ENCODE data around the gene CERS6.

DNA sequence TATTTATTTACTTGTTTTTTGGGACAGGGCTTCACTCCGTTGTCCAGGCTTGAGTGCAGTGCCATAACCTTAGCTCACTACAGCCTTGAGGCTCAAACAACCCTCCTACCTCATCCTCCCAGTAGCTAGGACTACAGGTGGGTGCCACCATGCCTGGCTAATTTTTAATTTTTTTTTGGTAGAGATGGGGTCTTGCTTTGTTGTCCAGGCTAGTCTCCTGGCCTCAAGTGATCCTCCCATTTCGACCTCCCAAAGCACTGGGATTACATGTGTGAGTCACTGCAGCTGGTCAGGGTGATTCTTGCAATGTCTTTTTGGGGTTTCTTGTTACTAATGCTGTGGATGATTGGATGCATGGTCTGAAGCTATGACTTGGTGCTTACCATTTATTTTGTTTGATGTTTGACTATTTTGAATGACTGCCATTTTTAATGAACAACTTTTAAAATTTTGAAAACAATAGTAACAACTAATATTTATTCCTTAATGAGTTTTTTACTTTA is 6.5 kb downstream of the CERS6 start:
- TF ChIP-seq CTCF (IDR thresholded peaks at IDR 0.05) (no peak), POLR2A (IDR thresholded peaks at IDR 0.05) (no peak)

All from body of pancreas (tissue), 4 donors.